ENCODE measurements around the gene POLQ. TPM values are rescaled to one million over a fixed set of nuclear protein-coding genes. Genes with fewer than 3 reads are reported as not detected.
"Not testable (repeated sequence)": the region's sequence is repeated elsewhere in the genome, so short reads cannot be mapped to it uniquely, and the experiment has no call there.

POLQ gene
- 9.7 TPM for polyA plus RNA-seq (ENCODE audit: insufficient read length)
- long read RNA-seq, donor 1 = 0 reads
- long read RNA-seq, donor 2 = 0 reads
- long read RNA-seq, donor 3, partial matches to known transcripts = 9 of 9 reads
- long read RNA-seq, donor 3, other reads (novel, unspliced or antisense) = 0 of 9 reads
- long read RNA-seq, donor 4 = 0 reads
- long read RNA-seq, donor 5 = 0 reads
- long read RNA-seq, donor 6, partial matches to known transcripts = 6 of 6 reads
- long read RNA-seq, donor 6, other reads (novel, unspliced or antisense) = 0 of 6 reads
- long read RNA-seq, donor 7 = 0 reads
- long read RNA-seq, donor 8 = 0 reads

- DNase-seq = peak; percentile 95
These were observed at the start of gene POLQ for GRCh38 chr3:121545574-121546455. TSS of gene POLQ (minus strand) at chr3:121545988. CDS start at chr3:121545877, 111 bp downstream.

GRCh38 chr3:121594850-121595249, 49.1 kb upstream of the POLQ start:
- DNase-seq = no peak

GRCh38 chr3:121593806-121594205, 48.0 kb upstream of the POLQ start:
- not testable (repeated sequence) for DNase-seq

GRCh38 chr3:121592856-121593702, 47.3 kb upstream of the POLQ start, which contains the start of gene FBXO40:
TSS of gene FBXO40 (plus strand) at chr3:121593379. CDS start at chr3:121620576, 27,197 bp downstream.
- DNase-seq = no peak

- DNase-seq = no peak
These were observed 38.6 kb upstream of the POLQ start for GRCh38 chr3:121584418-121584817.

GRCh38 chr3:121581691-121582090, 35.9 kb upstream of the POLQ start:
- DNase-seq = no peak

- DNase-seq = no peak
These were observed 28.7 kb upstream of the POLQ start for GRCh38 chr3:121574449-121574848.

GRCh38 chr3:121567649-121568048, 21.9 kb upstream of the POLQ start, which contains the start of gene ARGFX:
TSS of gene ARGFX (plus strand) at chr3:121567949. CDS start at chr3:121570714, 2,765 bp downstream.
- no peak for DNase-seq

GRCh38 chr3:121566773-121567172, 21.0 kb upstream of the POLQ start:
- DNase-seq = no peak

GRCh38 chr3:121562148-121562547, 16.4 kb upstream of the POLQ start:
- no peak for DNase-seq

GRCh38 chr3:121557426-121557934, 11.7 kb upstream of the POLQ start:
- no peak for DNase-seq

GRCh38 chr3:121552797-121553196, 7.0 kb upstream of the POLQ start:
- no peak for DNase-seq

GRCh38 chr3:121552379-121552778, 6.6 kb upstream of the POLQ start:
- DNase-seq = no peak

- DNase-seq = no peak
These were observed 677 bp downstream of the POLQ start for GRCh38 chr3:121545049-121545573.

GRCh38 chr3:121542924-121543323, 2.9 kb downstream of the POLQ start:
- no peak for DNase-seq

GRCh38 chr3:121531269-121531668, 14.5 kb downstream of the POLQ start:
- no peak for DNase-seq

GRCh38 chr3:121529308-121529707, 16.5 kb downstream of the POLQ start:
- DNase-seq = no peak

- DNase-seq = no peak
These were observed 25.3 kb downstream of the POLQ start for GRCh38 chr3:121520510-121520909.

- no peak for DNase-seq
These were observed 27.7 kb downstream of the POLQ start for GRCh38 chr3:121517953-121518655.

- no peak for DNase-seq
These were observed 29.9 kb downstream of the POLQ start for GRCh38 chr3:121515862-121516261.

- no peak for DNase-seq
These were observed 30.5 kb downstream of the POLQ start for GRCh38 chr3:121515313-121515712.

Data from left kidney (tissue), 8 donors.